DLD1 (cell line): ENCODE results near the gene NMT1.

ENCODE experiments used
- in situ Hi-C: cut with HindIII; loops from 2 replicates; pipeline ENCODE4 v1.10.0; 2017; ENCODE audit warnings: low sequenced_read_pairs

Gene NMT1

GRCh38 chr17:45104029-45104428, 42.9 kb downstream of the NMT1 start:
- in situ Hi-C loops = no loop called here

GRCh38 chr17:45104497-45104896, 43.4 kb downstream of the NMT1 start:
- in situ Hi-C loops = no loop called here

GRCh38 chr17:45104907-45105624, 43.9 kb downstream of the NMT1 start:
- in situ Hi-C loops = no loop called here

GRCh38 chr17:45106096-45106495, 45.0 kb downstream of the NMT1 start:
- in situ Hi-C loops = no loop called here

GRCh38 chr17:45106582-45106981, 45.5 kb downstream of the NMT1 start:
- in situ Hi-C loops = no loop called here

GRCh38 chr17:45107293-45108010, 46.3 kb downstream of the NMT1 start:
- in situ Hi-C loops = no loop called here

- in situ Hi-C loops = no loop called here
These were observed 46.9 kb downstream of the NMT1 start for GRCh38 chr17:45108051-45108450.

- in situ Hi-C loops = no loop called here
These were observed 47.7 kb downstream of the NMT1 start for GRCh38 chr17:45108595-45109521.

- in situ Hi-C loops = no loop called here
These were observed 49.8 kb downstream of the NMT1 start for GRCh38 chr17:45110676-45111611.

GRCh38 chr17:45111850-45112249, 50.7 kb downstream of the NMT1 start:
- in situ Hi-C loops = no loop called here

- in situ Hi-C loops = no loop called here
These were observed 51.7 kb downstream of the NMT1 start for GRCh38 chr17:45112559-45113423.

GRCh38 chr17:45113424-45113754, 52.3 kb downstream of the NMT1 start:
- in situ Hi-C loops = no loop called here

- in situ Hi-C loops = no loop called here
These were observed 53.2 kb downstream of the NMT1 start for GRCh38 chr17:45114117-45114932.

GRCh38 chr17:45115015-45115625, 54.0 kb downstream of the NMT1 start:
- in situ Hi-C loops = no loop called here

GRCh38 chr17:45115871-45116270, 54.8 kb downstream of the NMT1 start:
- in situ Hi-C loops = no loop called here

- in situ Hi-C loops = no loop called here
These were observed 55.4 kb downstream of the NMT1 start for GRCh38 chr17:45116434-45117016.

- in situ Hi-C loops = no loop called here
These were observed 56.2 kb downstream of the NMT1 start for GRCh38 chr17:45117334-45117733.
